ENCODE results near the gene KIF5A. TPM values are rescaled to one million over a fixed set of nuclear protein-coding genes. Genes with fewer than 3 reads are reported as not detected.

The KIF5A gene
- total RNA-seq, 4 donors from 2014 or later, result 0.08 to 1.2 (median 0.23) TPM

- DNase-seq (ENCODE audit: low spot score in 2 of 2), result no peak
- H3K4me3 ChIP-seq (ENCODE audit: low read depth, poor library complexity, severe bottlenecking), result no peak overlapping the region
- intact Hi-C loops (cut with DNase I; ENCODE audit: low total_unique reads), result no loop called here
- TF ChIP-seq POLR2A (IDR thresholded peaks at IDR 0.05), result no peak
- no peak for TF ChIP-seq CTCF (IDR thresholded peaks at IDR 0.05)
- WGBS, 2 donors, result 66% methylated on average over 6 of the region's 6 CpGs
Measured at GRCh38 chr12:57552835-57553313, 3.0 kb downstream of the KIF5A start.

- intact Hi-C loops (cut with DNase I; ENCODE audit: low total_unique reads), result no loop called here
- H3K4me3 ChIP-seq (ENCODE audit: low read depth, poor library complexity, severe bottlenecking), result no peak overlapping the region
- no peak for DNase-seq (ENCODE audit: low spot score in 2 of 2)
- TF ChIP-seq POLR2A (IDR thresholded peaks at IDR 0.05), result no peak
- TF ChIP-seq CTCF (IDR thresholded peaks at IDR 0.05), result no peak
- WGBS, 2 donors, result 65 to 71% methylated on average over 7 of the region's 7 CpGs
Measured at GRCh38 chr12:57553343-57554202, 3.7 kb downstream of the KIF5A start.

GRCh38 chr12:57554453-57554852 is 4.6 kb downstream of the KIF5A start:
- intact Hi-C loops (cut with DNase I; ENCODE audit: low total_unique reads), result no loop called here
- WGBS, 2 donors, result 96 to 98% methylated on average over 2 of the region's 2 CpGs
- no peak for TF ChIP-seq CTCF (IDR thresholded peaks at IDR 0.05)
- no peak for TF ChIP-seq POLR2A (IDR thresholded peaks at IDR 0.05)
- DNase-seq (ENCODE audit: low spot score in 2 of 2), result no peak
- no peak overlapping the region for H3K4me3 ChIP-seq (ENCODE audit: low read depth, poor library complexity, severe bottlenecking)

GRCh38 chr12:57554897-57555296 is 5.1 kb downstream of the KIF5A start:
- intact Hi-C loops (cut with DNase I; ENCODE audit: low total_unique reads), result no loop called here
- TF ChIP-seq CTCF (IDR thresholded peaks at IDR 0.05) (no peak), POLR2A (IDR thresholded peaks at IDR 0.05) (no peak)
- no peak for DNase-seq (ENCODE audit: low spot score in 2 of 2)
- WGBS, 2 donors, result 92 to 100% methylated on average over 1 of the region's 1 CpG
- no peak overlapping the region for H3K4me3 ChIP-seq (ENCODE audit: low read depth, poor library complexity, severe bottlenecking)

- no peak for DNase-seq (ENCODE audit: low spot score in 2 of 2)
- intact Hi-C loops (cut with DNase I; ENCODE audit: low total_unique reads), result no loop called here
Measured at GRCh38 chr12:57558864-57559263, 9.0 kb downstream of the KIF5A start.

More at GRCh38 chr12:57558864-57559263, 9.0 kb downstream of the KIF5A start:
- 85 to 88% methylated on average over 4 of the region's 4 CpGs for whole genome bisulfite sequencing, 2 donors
- TF ChIP-seq POLR2A (IDR thresholded peaks at IDR 0.05), result no peak
- TF ChIP-seq CTCF (IDR thresholded peaks at IDR 0.05), result no peak
- H3K4me3 ChIP-seq (ENCODE audit: low read depth, poor library complexity, severe bottlenecking), result no peak overlapping the region

Measured in lower leg skin (tissue), 4 donors.